Measurements from ENCODE around the gene GSS. TPM values are rescaled to one million over a fixed set of nuclear protein-coding genes. Genes with fewer than 3 reads are reported as not detected.

GSS gene
- polyA plus RNA-seq, 1 experiment, result 71.6 TPM

GRCh38 chr20:34985461-34986310 is 30.1 kb upstream of the GSS start:
- no peak for DNase-seq (ENCODE audit: low read depth, low spot score)
- Histone ChIP-seq H3K27ac (ENCODE audit: low read depth, low read length) (no peak overlapping the region), H3K9me3 (ENCODE audit: control insufficient read depth, insufficient read depth, low read length) (no peaks in the 10 kb centered on the region; the same call in 1 of the 2 replicates), H3K4me3 (ENCODE audit: low read depth, low read length) (no peak overlapping the region), H3K27me3 (ENCODE audit: control insufficient read depth, insufficient read depth, low read length) (peaks cover 16% of the 10 kb centered on the region)
- ChIA-PET CTCF (no interaction called here), POLR2A (no interaction called here)
- TF ChIP-seq CTCF (IDR thresholded peaks at IDR 0.05; ENCODE audit: low read depth, low read length), result no peak

GRCh38 chr20:34984756-34985261 is 29.2 kb upstream of the GSS start:
- no peaks in the 10 kb centered on the region; the same call in 1 of the 2 replicates for H3K9me3 ChIP-seq (ENCODE audit: control insufficient read depth, insufficient read depth, low read length)
- DNase-seq (ENCODE audit: low read depth, low spot score), result no peak
- ChIA-PET CTCF (no interaction called here), POLR2A (no interaction called here)
- TF ChIP-seq CTCF (IDR thresholded peaks at IDR 0.05; ENCODE audit: low read depth, low read length), result no peak
- no peak overlapping the region for H3K27ac ChIP-seq (ENCODE audit: low read depth, low read length)
- H3K4me3 ChIP-seq (ENCODE audit: low read depth, low read length), result no peak overlapping the region
- H3K27me3 ChIP-seq (ENCODE audit: control insufficient read depth, insufficient read depth, low read length), result peaks cover 16% of the 10 kb centered on the region

GRCh38 chr20:34983995-34984735 is 28.6 kb upstream of the GSS start:
- CTCF ChIA-PET, result no interaction called here
- no peaks in the 10 kb centered on the region; the same call in 1 of the 2 replicates for H3K9me3 ChIP-seq (ENCODE audit: control insufficient read depth, insufficient read depth, low read length)
- no peak for TF ChIP-seq CTCF (IDR thresholded peaks at IDR 0.05; ENCODE audit: low read depth, low read length)
- peaks cover 16% of the 10 kb centered on the region for H3K27me3 ChIP-seq (ENCODE audit: control insufficient read depth, insufficient read depth, low read length)
- no peak overlapping the region for H3K27ac ChIP-seq (ENCODE audit: low read depth, low read length)
- H3K4me3 ChIP-seq (ENCODE audit: low read depth, low read length), result no peak overlapping the region
- POLR2A ChIA-PET, result no interaction called here
- DNase-seq (ENCODE audit: low read depth, low spot score), result no peak

GRCh38 chr20:34983089-34983820 is 27.6 kb upstream of the GSS start:
- H3K9me3 ChIP-seq (ENCODE audit: control insufficient read depth, insufficient read depth, low read length), result no peaks in the 10 kb centered on the region; the same call in 1 of the 2 replicates
- H3K27ac ChIP-seq (ENCODE audit: low read depth, low read length), result no peak overlapping the region
- no peak overlapping the region for H3K4me3 ChIP-seq (ENCODE audit: low read depth, low read length)
- CTCF ChIA-PET, result no interaction called here
- POLR2A ChIA-PET, result interaction anchor here (0.7 kb wide), 1 partner anchor 99 kb away, joined by 3 read pairs; no protein-coding TSS in a partner anchor
- no peak for TF ChIP-seq CTCF (IDR thresholded peaks at IDR 0.05; ENCODE audit: low read depth, low read length)
- no peak for DNase-seq (ENCODE audit: low read depth, low spot score)
- peaks cover 16% of the 10 kb centered on the region for H3K27me3 ChIP-seq (ENCODE audit: control insufficient read depth, insufficient read depth, low read length)

Measured in AG04450 (cell line).